H9 (cell line): ENCODE measurements around the gene TMEM61. TPM values are rescaled to one million over a fixed set of nuclear protein-coding genes. Genes with fewer than 3 reads are reported as not detected.

Source experiments
- DNase-seq: peaks from one replicate; pipeline ENCODE4 v3.0.0-alpha.2; 2017
- H2AFZ ChIP-seq: one replicate; pipeline ENCODE4 v1.6.1; 2013; ENCODE audit warnings: mild to moderate bottlenecking, low read length, control low read depth, moderate library complexity
- H2AK5ac ChIP-seq: 2 replicates; pipeline ENCODE4 v1.6.1; 2013; ENCODE audit warnings: low read length, control low read depth, mixed read lengths; ENCODE audit not compliant: insufficient read length
- H2BK120ac ChIP-seq: one replicate; pipeline ENCODE4 v1.6.1; 2013; ENCODE audit warnings: low read depth, mild to moderate bottlenecking, low read length, control low read depth, inconsistent platforms; ENCODE audit not compliant: poor library complexity, severe bottlenecking
- H2BK12ac ChIP-seq: 2 replicates; pipeline ENCODE4 v1.6.1; 2013; ENCODE audit warnings: low read length, control low read depth, mixed read lengths, low read depth; ENCODE audit not compliant: insufficient read length
- H2BK15ac ChIP-seq: 2 replicates; pipeline ENCODE4 v1.6.1; 2013; ENCODE audit warnings: low read depth, low read length, control low read depth
- H2BK20ac ChIP-seq: one replicate; pipeline ENCODE4 v1.6.1; 2013; ENCODE audit warnings: low read depth, mild to moderate bottlenecking, low read length, control low read depth, inconsistent platforms; ENCODE audit not compliant: poor library complexity, severe bottlenecking
- H2BK5ac ChIP-seq: 2 replicates; pipeline ENCODE4 v1.6.1; 2013; ENCODE audit warnings: low read length, control low read depth, mixed read lengths; ENCODE audit not compliant: insufficient read length
- H3K14ac ChIP-seq: 2 replicates; pipeline ENCODE4 v1.6.1; 2013; ENCODE audit warnings: low read length, control low read depth; ENCODE audit not compliant: insufficient read depth
- H3K18ac ChIP-seq: 2 replicates; pipeline ENCODE4 v1.6.1; 2013; ENCODE audit warnings: low read depth, mild to moderate bottlenecking, mixed read lengths, low read length, control low read depth; ENCODE audit not compliant: insufficient read length
- H3K23ac ChIP-seq: 2 replicates; pipeline ENCODE4 v1.6.1; 2013; ENCODE audit warnings: low read length, control low read depth, mixed read lengths, low read depth; ENCODE audit not compliant: insufficient read length
- H3K23me2 ChIP-seq: 2 replicates; pipeline ENCODE4 v1.6.1; 2013; ENCODE audit warnings: low read depth, mild to moderate bottlenecking, mixed read lengths, low read length, control low read depth; ENCODE audit not compliant: insufficient read length, poor library complexity, severe bottlenecking
- H3K27ac ChIP-seq: 2 replicates; pipeline ENCODE4 v1.5.1; 2013; ENCODE audit warnings: low read length, control low read depth, mixed read lengths, low read depth; ENCODE audit not compliant: insufficient read length
- H3K27me3 ChIP-seq: 2 replicates; pipeline ENCODE4 v1.6.1; 2013; ENCODE audit warnings: low read length, control low read depth, inconsistent platforms; ENCODE audit not compliant: insufficient read depth
- H3K4ac ChIP-seq: 2 replicates; pipeline ENCODE4 v1.6.1; 2013; ENCODE audit warnings: low read depth, mild to moderate bottlenecking, control low read depth, inconsistent platforms, low read length, moderate library complexity
- H3K4me1 ChIP-seq: 2 replicates; pipeline ENCODE4 v1.6.1; 2013; ENCODE audit warnings: low read length, control low read depth, inconsistent platforms; ENCODE audit not compliant: insufficient read depth
- H3K4me2 ChIP-seq: 2 replicates; pipeline ENCODE4 v1.6.1; 2013; ENCODE audit warnings: low read length, control low read depth, mixed read lengths; ENCODE audit not compliant: insufficient read length, insufficient read depth
- H3K56ac ChIP-seq: 2 replicates; pipeline ENCODE4 v1.6.1; 2013; ENCODE audit warnings: low read depth, mild to moderate bottlenecking, mixed read lengths, low read length, control low read depth; ENCODE audit not compliant: insufficient read length
- H3K79me1 ChIP-seq: 2 replicates; pipeline ENCODE4 v1.6.1; 2013; ENCODE audit warnings: low read depth, mild to moderate bottlenecking, moderate library complexity, low read length, control low read depth, inconsistent platforms; ENCODE audit not compliant: insufficient read depth, poor library complexity, severe bottlenecking
- H3K79me2 ChIP-seq: 2 replicates; pipeline ENCODE4 v1.6.1; 2013; ENCODE audit warnings: low read length, control low read depth, inconsistent platforms; ENCODE audit not compliant: insufficient read depth
- H3K9ac ChIP-seq: 2 replicates; pipeline ENCODE4 v1.6.1; 2013; ENCODE audit warnings: low read length, control low read depth, mixed read lengths; ENCODE audit not compliant: insufficient read length; ENCODE audit errors: extremely low read depth
- H3K9me3 ChIP-seq: one replicate; pipeline ENCODE4 v1.6.1; 2013; ENCODE audit warnings: low read depth, low read length, inconsistent platforms; ENCODE audit not compliant: control insufficient read depth
- H3T11ph ChIP-seq: one replicate; pipeline ENCODE4 v1.6.1; 2013; ENCODE audit warnings: mild to moderate bottlenecking, low read length, control low read depth, inconsistent platforms
- H4K20me1 ChIP-seq: one replicate; pipeline ENCODE4 v1.6.1; 2013; ENCODE audit not compliant: control insufficient read depth, insufficient read length, insufficient read depth
- H4K5ac ChIP-seq: 2 replicates; pipeline ENCODE4 v1.6.1; 2013; ENCODE audit warnings: low read depth, mild to moderate bottlenecking, mixed read lengths, low read length, control low read depth; ENCODE audit not compliant: insufficient read length
- H4K8ac ChIP-seq: replicated peaks from 2 replicates; pipeline ENCODE4 v1.6.1; 2013; ENCODE audit warnings: low read length, control low read depth, mixed read lengths, low read depth; ENCODE audit not compliant: insufficient read length
- H4K91ac ChIP-seq: 2 replicates; pipeline ENCODE4 v1.6.1; 2013; ENCODE audit warnings: low read depth, mild to moderate bottlenecking, moderate library complexity, mixed read lengths, low read length, control low read depth; ENCODE audit not compliant: insufficient read length
- H3K27ac Mint-ChIP-seq, 3 experiments: 2 replicates in 2 of 3; 3 replicates in 1 of 3; pipeline ENCODE4 v1.8.0; 2020 to 2021; ENCODE audit warnings: mixed read lengths in 3 of 3, mild to moderate bottlenecking in 1 of 3, moderate library complexity in 1 of 3
- H3K27me3 Mint-ChIP-seq: 2 replicates; pipeline ENCODE4 v1.8.0; 2021; ENCODE audit warnings: low read depth, mild to moderate bottlenecking, moderate library complexity, mixed read lengths
- H3K36me3 Mint-ChIP-seq, 3 experiments: 2 replicates in 2 of 3; 3 replicates in 1 of 3; pipeline ENCODE4 v1.8.0; 2020 to 2021; ENCODE audit warnings: low read depth in 3 of 3, mixed read lengths in 3 of 3; ENCODE audit not compliant: insufficient read depth in 1 of 3
- H3K4me1 Mint-ChIP-seq, 2 experiments: 2 replicates each; pipeline ENCODE4 v1.8.0; 2020; ENCODE audit warnings: mixed read lengths in 2 of 2
- H3K4me3 Mint-ChIP-seq, 2 experiments: 2 replicates in 1 of 2; 3 replicates in 1 of 2; pipeline ENCODE4 v1.8.0; 2020 to 2021; ENCODE audit warnings: mild to moderate bottlenecking in 2 of 2, mixed read lengths in 2 of 2, moderate library complexity in 1 of 2
- H3K9me3 Mint-ChIP-seq, 2 experiments: 2 replicates in 1 of 2; 3 replicates in 1 of 2; pipeline ENCODE4 v1.8.0; 2020; ENCODE audit warnings: mild to moderate bottlenecking in 2 of 2, mixed read lengths in 2 of 2, moderate library complexity in 1 of 2
- WGBS: extraction: QIAGEN DNeasy Blood & Tissue Kit; methylation state at CpG from one replicate; pipeline ENCODE4 v1.1.7; 2013; ENCODE audit warnings: missing lambda C conversion rate, low lambda C conversion rate, mixed read lengths; ENCODE audit not compliant: insufficient read length; ENCODE audit errors: extremely low coverage; 5-methylcytosine and 5-hydroxymethylcytosine counted together
- total RNA-seq: library from RNA; stranded (reverse); gene quantifications from 2 replicates; pipeline ENCODE4 v1.2.1, GENCODE V29; 2021
- TF ChIP-seq, protein P1 (sequence below): fragments of 200-600 bp; sonication (generic); conservative IDR thresholded peaks from 3 replicates; pipeline ENCODE4 v1.8.0; 2021; ENCODE audit warnings: antibody characterized with exemption, mild to moderate bottlenecking

TMEM61 gene
- total RNA-seq, 1 experiment from 2014 or later: 0.61 TPM

DNA sequence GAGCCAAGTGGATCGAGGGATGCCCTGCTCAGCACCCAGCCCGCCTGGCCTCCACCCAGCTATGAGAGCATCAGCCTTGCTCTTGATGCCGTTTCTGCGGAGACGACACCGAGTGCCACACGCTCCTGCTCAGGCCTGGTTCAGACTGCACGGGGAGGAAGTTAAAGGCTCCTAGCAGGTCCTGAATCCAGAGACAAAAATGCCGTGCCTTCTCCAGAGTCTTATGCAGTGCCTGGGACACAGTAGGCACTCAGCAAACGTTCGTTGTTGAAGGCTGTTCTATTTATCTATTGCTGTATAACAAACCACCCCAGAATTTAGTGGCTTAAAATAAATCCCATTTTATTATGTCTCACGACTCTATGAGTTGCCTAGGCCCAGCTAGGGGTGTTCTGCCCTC lies 11.5 kb downstream of the TMEM61 start:
- H3K27ac Mint-ChIP-seq: no peak overlapping the region
- H3K27me3 ChIP-seq: peaks cover 2% of the 10 kb centered on the region; the same call in 1 of the 2 replicates
- no CpG with 5 or more reads among the region's 12 CpGs for WGBS
- H3K9me3 ChIP-seq: no peaks in the 10 kb centered on the region
- no peak overlapping the region for H2AK5ac ChIP-seq
- H4K8ac ChIP-seq: no peak overlapping the region
- no peak overlapping the region for H3K9ac ChIP-seq
- H2AFZ ChIP-seq: no peak overlapping the region
- H3K18ac ChIP-seq: no peak overlapping the region
- H3K4me1 Mint-ChIP-seq: peaks cover 40 to 42% of the 10 kb centered on the region in 2 experiments
- H3K56ac ChIP-seq: no peak overlapping the region
- H2BK15ac ChIP-seq: no peak overlapping the region
- no peaks in the 10 kb centered on the region for H3K79me1 ChIP-seq
- no peak overlapping the region for H4K91ac ChIP-seq
- H3K23me2 ChIP-seq: peaks cover 5% of the 10 kb centered on the region
- H2BK5ac ChIP-seq: no peak overlapping the region
- H3K79me2 ChIP-seq: no peaks in the 10 kb centered on the region
- no peak overlapping the region for H4K5ac ChIP-seq
- DNase-seq: no peak
- H3K4me3 Mint-ChIP-seq: no peak overlapping the region
- peaks cover 14% of the 10 kb centered on the region; the same call in 1 of the 2 replicates for H3K4me1 ChIP-seq
- H2BK12ac ChIP-seq: no peak overlapping the region
- no peak overlapping the region for H3K4me2 ChIP-seq
- H3K27me3 Mint-ChIP-seq: peaks cover 22% of the 10 kb centered on the region
- no peak overlapping the region for H3K23ac ChIP-seq
- no peak overlapping the region for H2BK20ac ChIP-seq
- H3K27ac ChIP-seq: no peak overlapping the region
- no peak overlapping the region for H3T11ph ChIP-seq
- no peak overlapping the region; the same call in 1 of the 2 replicates for H3K14ac ChIP-seq
- H4K20me1 ChIP-seq: no peaks in the 10 kb centered on the region
- TF ChIP-seq, protein P1, sequence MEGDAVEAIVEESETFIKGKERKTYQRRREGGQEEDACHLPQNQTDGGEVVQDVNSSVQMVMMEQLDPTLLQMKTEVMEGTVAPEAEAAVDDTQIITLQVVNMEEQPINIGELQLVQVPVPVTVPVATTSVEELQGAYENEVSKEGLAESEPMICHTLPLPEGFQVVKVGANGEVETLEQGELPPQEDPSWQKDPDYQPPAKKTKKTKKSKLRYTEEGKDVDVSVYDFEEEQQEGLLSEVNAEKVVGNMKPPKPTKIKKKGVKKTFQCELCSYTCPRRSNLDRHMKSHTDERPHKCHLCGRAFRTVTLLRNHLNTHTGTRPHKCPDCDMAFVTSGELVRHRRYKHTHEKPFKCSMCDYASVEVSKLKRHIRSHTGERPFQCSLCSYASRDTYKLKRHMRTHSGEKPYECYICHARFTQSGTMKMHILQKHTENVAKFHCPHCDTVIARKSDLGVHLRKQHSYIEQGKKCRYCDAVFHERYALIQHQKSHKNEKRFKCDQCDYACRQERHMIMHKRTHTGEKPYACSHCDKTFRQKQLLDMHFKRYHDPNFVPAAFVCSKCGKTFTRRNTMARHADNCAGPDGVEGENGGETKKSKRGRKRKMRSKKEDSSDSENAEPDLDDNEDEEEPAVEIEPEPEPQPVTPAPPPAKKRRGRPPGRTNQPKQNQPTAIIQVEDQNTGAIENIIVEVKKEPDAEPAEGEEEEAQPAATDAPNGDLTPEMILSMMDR: no peak
- no peak overlapping the region for H3K4ac ChIP-seq
- no peaks in the 10 kb centered on the region; a peak in 1 of 5 replicates for H3K9me3 Mint-ChIP-seq
- no peaks in the 10 kb centered on the region for H3K36me3 Mint-ChIP-seq
- no peak overlapping the region for H2BK120ac ChIP-seq
